GM20431 (cell line): ENCODE measurements around the gene TOMM20.
"Not testable (repeated sequence)": the region's sequence is repeated elsewhere in the genome, so short reads cannot be mapped to it uniquely, and the experiment has no call there.

Source experiments
- in situ Hi-C: fragments of 300-500 bp; cut with MseI, MboI; formaldehyde crosslinking; loops from one replicate; pipeline ENCODE4 v1.15.0; 2020; ENCODE audit warnings: low sequenced_read_pairs; ENCODE audit not compliant: unreplicated experiment

TOMM20 gene

GRCh38 chr1:235088430-235088829 lies 40.2 kb downstream of the TOMM20 start:
- in situ Hi-C loops, result loop anchor here (10.0 to 25.0 kb wide), 2 partner anchors 351 to 584 kb away; no protein-coding TSS in a partner anchor

DNA sequence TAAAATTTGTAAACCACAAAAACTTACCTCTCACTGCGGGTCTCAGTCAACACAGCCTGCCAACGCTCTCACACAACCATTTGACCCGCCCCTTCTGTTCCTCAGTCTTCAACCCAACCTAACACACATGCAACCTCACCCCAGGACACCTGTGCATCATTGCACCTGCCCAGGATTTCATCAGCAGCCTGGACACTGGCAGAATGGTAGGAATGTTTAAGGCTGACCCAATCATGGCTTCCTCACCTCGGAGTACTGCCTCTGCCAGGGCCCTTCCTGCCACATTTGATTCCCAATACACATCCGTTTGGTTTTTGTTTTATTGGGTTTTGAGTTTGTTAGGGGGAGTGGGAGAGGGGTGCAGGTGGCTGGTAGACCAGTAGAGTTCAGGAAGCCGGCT lies 40.7 kb downstream of the TOMM20 start:
- in situ Hi-C loops, result loop anchor here (10.0 to 25.0 kb wide), 2 partner anchors 351 to 583 kb away; no protein-coding TSS in a partner anchor

DNA sequence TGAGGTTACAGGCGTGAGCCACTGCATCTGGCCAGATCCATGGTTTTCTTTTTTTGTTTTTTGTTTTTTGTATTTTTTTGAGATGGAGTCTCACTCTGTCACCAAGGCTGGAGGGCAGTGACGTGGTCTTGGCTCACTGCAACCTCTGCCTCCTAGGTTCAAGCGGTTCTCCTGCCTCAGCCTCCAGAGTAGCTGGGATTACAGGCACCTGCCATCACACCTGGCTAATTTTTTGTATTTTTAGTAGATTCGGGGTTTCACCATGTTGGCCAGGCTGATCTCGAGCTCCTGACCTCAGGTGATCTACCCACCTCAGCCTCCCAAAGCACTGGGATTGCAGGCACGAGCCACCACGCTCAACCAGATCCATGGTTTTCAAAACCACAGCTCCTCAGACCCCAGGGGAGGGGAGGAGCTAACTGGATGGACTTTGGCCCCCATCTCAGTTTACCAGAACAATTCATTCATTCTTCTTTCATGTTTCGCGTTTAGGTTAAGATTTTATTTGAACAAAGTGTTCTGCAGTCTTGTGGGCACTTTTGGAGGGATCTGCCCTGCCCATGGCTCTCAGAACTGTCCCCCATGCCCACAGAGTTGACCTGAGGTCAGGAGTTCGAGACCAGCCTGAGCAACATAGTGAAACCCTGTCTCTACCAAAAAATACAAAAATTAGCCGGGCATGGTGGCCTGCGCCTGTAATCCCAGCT lies 43.1 kb downstream of the TOMM20 start:
- in situ Hi-C loops, result loop anchor here (10.0 to 25.0 kb wide), 2 partner anchors 348 to 581 kb away; no protein-coding TSS in a partner anchor

- in situ Hi-C loops, result loop anchor here (10.0 to 25.0 kb wide), 2 partner anchors 343 to 576 kb away; no protein-coding TSS in a partner anchor
Measured at GRCh38 chr1:235080788-235081187, 47.8 kb downstream of the TOMM20 start.

GRCh38 chr1:235080297-235080657 lies 48.4 kb downstream of the TOMM20 start:
- in situ Hi-C loops, result loop anchor here (10.0 to 25.0 kb wide), 2 partner anchors 343 to 575 kb away; no protein-coding TSS in a partner anchor

DNA sequence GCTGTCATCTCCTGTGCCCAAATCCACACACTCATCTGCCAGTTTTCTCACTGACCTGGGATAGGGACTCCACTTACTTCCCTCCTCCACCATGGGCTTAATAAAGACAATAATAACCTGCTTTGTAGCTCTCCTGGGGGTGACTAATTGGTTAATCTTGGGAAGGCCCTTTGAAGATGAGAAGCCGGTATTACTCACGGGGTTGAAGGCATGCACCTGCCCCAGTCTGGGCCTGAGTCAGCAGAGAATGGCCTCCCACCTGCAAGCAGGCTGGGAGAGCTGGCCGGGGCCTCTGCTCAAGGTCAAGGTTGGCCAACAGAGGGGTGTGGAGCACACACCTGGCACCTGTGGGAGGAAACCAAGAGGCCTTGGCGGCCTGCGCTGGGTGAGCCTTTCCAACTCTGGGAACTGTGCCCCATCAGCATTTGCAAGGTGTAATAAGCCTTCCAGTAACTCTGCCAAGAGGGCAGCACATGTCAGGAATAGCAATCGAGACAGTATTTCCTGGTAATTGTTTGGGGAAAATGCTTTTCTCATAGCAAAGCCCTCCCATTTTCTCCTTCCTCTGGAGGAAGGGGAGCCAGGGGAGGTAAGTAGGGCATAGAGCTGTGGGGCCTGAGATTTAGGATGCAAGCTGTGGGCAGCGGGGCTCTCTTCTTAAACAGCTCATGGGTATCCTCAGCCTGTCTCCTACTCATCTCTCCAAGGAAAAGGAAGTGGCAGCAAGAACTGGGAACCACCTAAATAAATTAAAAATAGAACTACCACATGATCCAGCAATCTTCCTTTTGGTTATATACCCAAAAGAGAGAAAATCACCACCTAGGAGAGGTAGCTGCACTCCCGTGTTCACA lies 49.0 kb downstream of the TOMM20 start:
- in situ Hi-C loops, result loop anchor here (10.0 to 25.0 kb wide), 2 partner anchors 342 to 575 kb away; no protein-coding TSS in a partner anchor

DNA sequence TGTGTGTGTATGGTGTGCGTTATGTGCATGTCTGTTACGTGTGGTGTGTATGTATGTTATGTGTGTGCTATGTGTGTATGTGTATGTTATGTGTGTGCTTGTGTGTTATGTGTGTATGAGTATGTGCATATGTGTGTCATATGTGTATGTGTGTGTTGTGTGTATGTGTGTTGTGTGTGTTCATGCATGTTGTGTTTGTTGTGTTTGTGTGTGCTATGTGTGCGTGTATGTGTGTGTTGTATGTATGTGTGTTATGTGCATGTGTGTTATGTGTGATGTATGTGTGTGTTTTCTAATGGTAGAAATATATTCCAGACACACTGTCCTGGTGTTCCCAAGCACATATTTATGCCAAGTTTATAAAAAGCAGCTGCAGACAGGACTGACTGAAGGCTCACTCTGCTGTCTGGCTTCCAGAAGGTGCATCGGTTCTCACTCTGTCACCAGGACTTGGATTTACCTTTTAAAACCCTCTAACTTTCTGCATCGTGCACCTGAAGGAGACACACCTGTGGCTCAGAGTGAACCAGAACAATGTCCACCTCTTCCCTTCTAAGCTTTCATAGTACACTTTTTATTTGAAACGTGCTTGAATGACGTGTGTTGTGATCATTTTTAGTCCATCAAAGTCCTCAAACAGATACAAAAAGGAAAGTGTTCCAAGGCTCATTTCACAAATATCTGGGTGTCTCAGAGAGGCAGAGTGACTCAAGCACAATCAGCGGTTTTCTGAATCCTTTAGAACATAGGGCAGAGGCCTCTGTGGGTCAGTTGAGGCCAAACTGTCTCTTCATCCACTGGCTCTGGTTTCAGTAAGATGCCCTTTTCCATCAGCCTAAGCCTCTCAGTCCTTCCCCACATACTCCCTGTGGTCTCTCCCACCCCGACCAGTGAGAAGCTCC lies 49.9 kb downstream of the TOMM20 start:
- in situ Hi-C loops, result loop anchor here (25.0 kb wide), 1 partner anchor 341 kb away; no protein-coding TSS in a partner anchor

- in situ Hi-C loops, result loop anchor here (25.0 kb wide), 1 partner anchor 341 kb away; no protein-coding TSS in a partner anchor
Measured at GRCh38 chr1:235077571-235078479, 50.8 kb downstream of the TOMM20 start.

DNA sequence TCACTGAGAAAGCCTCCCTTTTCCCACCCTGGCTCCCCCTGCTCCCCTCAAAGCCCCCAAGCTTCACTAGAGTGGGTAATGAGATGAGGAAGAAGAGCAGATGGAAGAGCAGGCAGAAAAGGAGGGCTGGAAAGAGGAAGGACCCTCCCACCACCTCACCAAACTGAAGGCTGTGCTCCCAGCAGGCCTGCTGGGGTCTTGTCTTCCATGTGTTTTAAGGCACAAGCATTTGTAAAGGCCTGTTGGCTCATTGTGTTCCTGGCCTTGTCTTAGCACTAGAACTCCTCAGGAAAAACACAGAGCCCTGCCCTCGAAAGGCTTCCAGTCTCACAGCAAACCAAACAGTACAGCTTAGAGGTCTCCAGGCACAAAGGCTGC lies 51.5 kb downstream of the TOMM20 start:
- in situ Hi-C loops, result loop anchor here (25.0 kb wide), 1 partner anchor 340 kb away; no protein-coding TSS in a partner anchor

GRCh38 chr1:235076504-235077162 lies 52.0 kb downstream of the TOMM20 start:
- in situ Hi-C loops, result loop anchor here (25.0 kb wide), 1 partner anchor 339 kb away; no protein-coding TSS in a partner anchor

GRCh38 chr1:235075777-235076308 lies 52.8 kb downstream of the TOMM20 start:
- in situ Hi-C loops, result loop anchor here (25.0 kb wide), 1 partner anchor 339 kb away; no protein-coding TSS in a partner anchor

GRCh38 chr1:235075048-235075776 lies 53.4 kb downstream of the TOMM20 start:
- in situ Hi-C loops, result loop anchor here (25.0 kb wide), 1 partner anchor 338 kb away; no protein-coding TSS in a partner anchor

DNA sequence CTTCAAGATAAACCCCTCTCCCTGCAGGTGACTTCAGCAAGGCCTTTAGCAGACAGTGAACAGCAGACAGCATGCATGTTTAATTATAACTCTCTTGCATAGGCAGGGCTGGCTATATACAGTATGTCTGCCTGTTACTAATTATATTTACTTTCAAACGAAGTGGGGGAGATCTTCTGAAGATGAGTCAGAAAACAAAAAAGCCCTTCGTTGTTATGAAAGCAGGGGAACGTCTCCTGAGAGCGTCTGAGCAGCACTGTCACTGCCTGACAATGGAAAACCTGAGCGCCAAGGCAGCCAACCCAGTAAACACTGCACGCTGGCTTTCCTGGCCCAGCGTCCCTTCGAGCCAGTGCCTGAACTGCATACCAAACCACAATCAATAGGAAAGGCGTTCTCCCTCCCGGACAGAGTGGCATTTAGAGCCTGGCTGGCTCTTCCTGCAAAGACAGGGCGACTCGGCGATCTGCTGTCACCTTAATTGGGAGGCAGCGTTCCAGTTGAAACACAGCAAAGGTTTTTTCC lies 54.1 kb downstream of the TOMM20 start:
- in situ Hi-C loops, result loop anchor here (25.0 kb wide), 1 partner anchor 337 kb away; no protein-coding TSS in a partner anchor

DNA sequence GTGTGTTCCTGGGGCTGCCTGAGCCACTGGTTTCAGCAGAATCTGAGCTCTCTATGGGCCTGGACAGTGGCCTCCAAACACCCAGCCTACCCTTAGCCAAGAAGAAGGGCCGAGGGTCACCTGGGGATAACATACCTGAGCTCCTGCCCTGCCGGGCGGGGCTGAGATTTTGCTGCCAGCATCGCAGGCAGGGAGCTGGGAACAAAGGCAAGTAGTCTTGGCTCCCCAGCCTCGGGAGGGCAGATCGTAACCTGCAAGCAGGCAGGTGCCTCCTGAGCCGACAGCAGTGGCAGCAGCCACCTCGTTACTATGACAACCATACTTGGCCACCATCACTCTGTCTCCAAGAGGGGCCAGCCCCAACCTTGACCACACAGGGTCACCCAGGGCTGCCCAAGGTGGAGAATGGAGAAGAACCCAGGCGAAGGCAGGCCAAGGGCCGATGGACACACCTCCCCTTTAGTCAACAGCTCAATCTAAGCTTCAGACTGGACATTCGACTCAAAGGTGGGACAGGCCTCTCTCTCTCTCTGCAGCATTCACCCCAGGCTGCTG lies 54.6 kb downstream of the TOMM20 start:
- in situ Hi-C loops, result no loop called here

- in situ Hi-C loops, result no loop called here
Measured at GRCh38 chr1:235073331-235073967, 55.2 kb downstream of the TOMM20 start.

GRCh38 chr1:235072577-235072976 lies 56.1 kb downstream of the TOMM20 start:
- in situ Hi-C loops, result not testable (repeated sequence)
